UCSD-AML1 (cell line): ENCODE data around the gene GSN.

Source experiments
- DNase-seq: peaks from one replicate; lab custom pipeline; 2025; ENCODE audit not compliant: unreplicated experiment; lab: John Stamatoyannopoulos, UW

Gene GSN

GRCh38 chr9:121322037-121322736, 54.2 kb downstream of the GSN start:
- no peak for DNase-seq

GRCh38 chr9:121322737-121323448, 54.9 kb downstream of the GSN start:
- no peak for DNase-seq

GRCh38 chr9:121323449-121324151, 55.6 kb downstream of the GSN start:
- no peak for DNase-seq

GRCh38 chr9:121324316-121324715, 56.4 kb downstream of the GSN start:
- DNase-seq: no peak

DNA sequence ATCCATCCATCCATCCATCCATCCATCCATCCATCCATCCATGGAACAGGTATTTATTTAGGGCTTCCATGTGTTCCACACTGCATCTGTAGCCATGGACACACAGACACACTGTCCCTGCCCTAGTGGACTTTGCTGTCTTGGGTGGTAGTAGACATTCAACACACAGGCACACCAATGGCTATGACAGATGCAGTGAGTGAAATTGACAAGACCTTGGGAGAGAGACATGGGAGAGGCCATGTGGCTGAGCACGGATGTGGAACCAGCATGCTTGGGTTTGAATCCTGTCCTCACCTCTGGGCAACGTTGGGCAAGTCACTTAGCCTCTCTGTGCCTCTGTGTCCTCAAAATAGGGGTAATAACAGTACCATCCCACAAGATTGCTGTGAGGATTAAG, 56.8 kb downstream of the GSN start:
- no peak for DNase-seq

- no peak for DNase-seq
These were observed 57.4 kb downstream of the GSN start for GRCh38 chr9:121325387-121325786.

GRCh38 chr9:121326130-121326838, 58.3 kb downstream of the GSN start:
- DNase-seq: no peak

GRCh38 chr9:121326901-121327613, 59.1 kb downstream of the GSN start:
- DNase-seq: no peak

DNA sequence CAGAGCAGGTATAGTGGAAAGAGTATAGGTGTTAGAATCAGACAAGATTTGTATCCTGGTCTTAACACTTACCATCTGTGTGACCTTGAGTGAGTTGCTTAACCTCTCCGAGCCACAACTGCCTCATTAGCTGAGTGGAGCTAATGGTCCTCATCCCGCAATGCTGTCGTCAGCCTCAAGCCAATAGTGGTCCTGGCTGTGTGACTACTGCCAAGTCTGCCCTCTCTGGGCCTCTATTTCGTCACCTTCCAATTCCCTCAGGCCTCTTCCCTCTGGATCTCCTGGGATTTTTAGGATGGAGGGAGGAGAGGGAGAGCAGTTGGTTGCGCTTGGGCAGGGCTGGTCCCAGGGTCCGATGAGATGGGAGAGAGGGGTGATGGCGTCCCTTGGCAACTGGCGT, 60.5 kb downstream of the GSN start:
- DNase-seq: no peak

- no peak for DNase-seq
These were observed 61.1 kb downstream of the GSN start for GRCh38 chr9:121328876-121329681.

DNA sequence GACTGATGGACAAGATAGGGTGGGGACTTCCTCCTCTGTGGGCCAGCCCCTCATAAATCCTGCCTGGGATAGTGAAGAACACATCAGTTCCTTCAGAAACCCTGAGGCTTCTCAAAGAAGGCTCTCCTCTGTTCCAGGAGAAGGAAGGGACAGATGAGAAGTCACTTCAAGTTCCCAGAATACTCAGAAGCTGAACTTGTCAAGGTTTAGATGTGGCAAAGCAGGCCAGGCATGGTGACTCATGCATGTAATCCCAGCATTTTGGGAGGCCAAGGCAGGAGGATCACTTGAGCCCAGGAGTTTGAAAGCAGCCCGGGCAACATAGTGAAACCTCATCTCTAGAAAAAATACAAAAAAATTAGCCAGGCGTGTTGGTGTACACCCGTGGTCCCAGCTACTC, 63.6 kb downstream of the GSN start:
- DNase-seq: no peak

- DNase-seq: no peak
These were observed 64.2 kb downstream of the GSN start for GRCh38 chr9:121331992-121332685.

DNA sequence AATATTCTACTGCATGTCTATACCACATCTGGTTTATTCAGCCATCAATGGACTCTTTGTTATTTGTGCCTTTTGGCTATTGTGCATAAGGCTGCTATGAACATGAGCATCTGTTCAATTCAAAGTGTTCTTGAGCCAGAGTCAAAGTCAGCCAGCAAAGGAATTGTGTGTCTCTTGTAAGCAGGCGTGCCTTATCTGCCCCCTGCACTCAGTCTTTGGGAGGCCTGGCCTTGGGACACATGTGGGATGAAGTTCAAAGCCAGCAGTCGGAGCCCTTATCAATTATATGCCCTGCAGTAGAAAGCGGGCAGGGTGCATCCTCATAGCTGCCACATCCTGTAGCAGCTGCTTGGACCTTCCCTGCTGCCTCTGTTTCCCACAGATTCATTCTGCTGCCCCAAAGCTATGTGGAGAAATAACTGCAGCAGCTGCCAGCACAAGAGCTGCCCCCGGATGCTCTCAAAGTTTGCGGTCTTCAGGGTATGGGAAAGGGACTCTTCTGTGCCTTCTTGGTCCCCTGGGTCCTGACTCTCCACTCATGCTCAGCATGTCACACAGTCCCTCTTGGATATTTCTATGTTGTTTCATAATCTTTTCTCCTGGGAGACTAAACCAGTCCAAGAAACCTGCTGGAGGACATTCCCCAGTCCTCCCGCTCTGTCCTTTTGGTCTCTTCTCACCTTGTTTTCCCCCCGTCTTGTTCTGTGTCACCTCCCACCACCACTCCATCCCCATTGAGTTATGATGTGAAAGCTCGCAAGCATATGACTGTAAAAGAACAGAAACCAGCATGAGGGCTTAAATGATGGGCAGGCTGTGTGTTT, 66.2 kb downstream of the GSN start:
- DNase-seq: no peak

DNA sequence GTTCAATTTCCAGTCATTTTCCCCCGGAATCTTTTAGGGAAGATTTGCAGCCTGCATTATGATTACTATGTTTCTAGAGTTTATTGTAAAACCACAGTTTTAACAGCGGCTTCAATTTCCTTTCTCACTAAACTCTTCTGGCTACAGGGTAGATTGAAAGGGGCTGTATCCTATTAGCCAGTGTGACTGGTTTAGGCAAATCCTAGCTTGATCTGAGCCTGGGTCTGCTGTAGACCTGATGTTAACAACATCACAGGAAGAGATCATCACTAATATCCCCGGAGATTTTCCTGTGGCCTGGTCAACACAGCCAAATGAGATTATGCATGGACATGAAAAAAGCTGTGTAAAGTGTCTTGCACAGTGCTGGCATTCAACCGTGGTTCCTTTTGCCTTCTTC, 68.7 kb downstream of the GSN start:
- no peak for DNase-seq

- DNase-seq: no peak
These were observed 71.5 kb downstream of the GSN start for GRCh38 chr9:121339437-121339836.

DNA sequence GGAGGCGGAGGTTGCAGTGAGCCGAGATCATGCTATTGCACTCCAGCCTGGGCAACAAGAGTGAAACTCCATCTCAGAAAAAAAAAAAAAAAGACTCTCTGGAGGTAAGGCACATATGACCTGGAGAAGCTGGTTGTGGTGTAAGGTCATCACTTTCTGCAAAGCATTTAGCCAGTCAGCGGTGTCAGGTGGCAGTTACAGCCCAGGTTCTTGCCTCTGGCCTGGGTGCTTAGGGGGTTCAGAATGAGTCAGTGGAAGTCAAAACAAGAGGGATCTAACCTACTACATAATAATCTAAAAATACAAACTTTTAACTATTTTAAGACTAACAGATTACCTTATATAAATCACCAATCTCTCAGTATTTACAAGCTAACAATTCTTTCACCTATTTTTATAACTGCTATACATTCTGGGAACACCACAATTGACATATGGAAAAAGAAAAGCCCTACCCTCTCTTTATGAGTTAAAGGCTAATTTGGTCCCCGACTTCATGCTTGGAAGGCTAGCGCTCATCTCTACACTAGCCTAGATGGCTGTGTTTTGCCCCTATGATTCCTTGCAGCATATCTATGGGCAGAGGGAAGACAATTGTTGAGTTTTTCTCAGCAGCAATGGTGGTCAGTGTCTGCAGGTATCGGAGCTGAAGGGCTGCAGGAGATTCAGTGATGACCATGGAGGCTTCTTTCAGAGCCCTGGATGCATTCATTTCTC, 72.9 kb downstream of the GSN start:
- no peak for DNase-seq

DNA sequence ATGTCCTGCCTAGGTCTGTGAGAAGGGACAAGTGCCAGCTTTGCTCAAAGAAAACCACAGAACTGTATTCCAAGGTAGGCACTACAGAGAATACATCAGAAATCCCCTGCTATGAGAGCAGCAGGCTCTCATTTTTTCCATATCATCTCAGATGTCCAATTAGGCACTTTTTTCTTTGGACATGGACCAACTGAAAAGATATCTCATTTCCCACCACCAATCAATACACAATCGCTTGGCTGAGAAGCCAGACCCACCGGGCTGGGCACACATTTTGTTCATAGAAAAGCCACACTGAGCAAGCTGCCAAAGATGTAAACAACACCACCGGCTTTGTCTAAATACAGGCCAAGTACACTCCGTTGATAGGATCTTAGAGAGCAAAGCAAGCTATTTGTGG, 76.2 kb downstream of the GSN start:
- DNase-seq: no peak

DNA sequence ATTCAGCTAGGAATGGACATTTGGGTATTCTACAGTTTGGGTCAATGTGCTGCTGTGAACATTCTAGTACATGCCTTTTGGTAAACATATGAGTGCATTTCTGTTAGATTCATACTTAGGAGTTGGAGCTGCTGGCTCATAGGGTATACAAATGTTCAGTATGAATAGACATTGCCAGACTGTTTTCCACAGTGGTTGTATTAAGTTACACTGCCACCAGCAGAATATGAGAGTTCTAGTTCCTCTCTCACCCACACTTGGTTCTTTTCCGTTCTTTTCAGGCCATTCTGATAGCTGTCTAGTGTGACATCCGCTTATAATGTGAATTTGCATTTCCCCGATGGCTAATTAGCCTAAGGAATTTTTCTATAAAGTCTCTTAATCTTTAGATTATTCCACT, 77.1 kb downstream of the GSN start:
- no peak for DNase-seq
